ENCODE data around the gene PFN3. TPM values are rescaled to one million over a fixed set of nuclear protein-coding genes. Genes with fewer than 3 reads are reported as not detected.

PFN3 gene
- total RNA-seq, 1 donor from 2014 or later, result not detected

DNA sequence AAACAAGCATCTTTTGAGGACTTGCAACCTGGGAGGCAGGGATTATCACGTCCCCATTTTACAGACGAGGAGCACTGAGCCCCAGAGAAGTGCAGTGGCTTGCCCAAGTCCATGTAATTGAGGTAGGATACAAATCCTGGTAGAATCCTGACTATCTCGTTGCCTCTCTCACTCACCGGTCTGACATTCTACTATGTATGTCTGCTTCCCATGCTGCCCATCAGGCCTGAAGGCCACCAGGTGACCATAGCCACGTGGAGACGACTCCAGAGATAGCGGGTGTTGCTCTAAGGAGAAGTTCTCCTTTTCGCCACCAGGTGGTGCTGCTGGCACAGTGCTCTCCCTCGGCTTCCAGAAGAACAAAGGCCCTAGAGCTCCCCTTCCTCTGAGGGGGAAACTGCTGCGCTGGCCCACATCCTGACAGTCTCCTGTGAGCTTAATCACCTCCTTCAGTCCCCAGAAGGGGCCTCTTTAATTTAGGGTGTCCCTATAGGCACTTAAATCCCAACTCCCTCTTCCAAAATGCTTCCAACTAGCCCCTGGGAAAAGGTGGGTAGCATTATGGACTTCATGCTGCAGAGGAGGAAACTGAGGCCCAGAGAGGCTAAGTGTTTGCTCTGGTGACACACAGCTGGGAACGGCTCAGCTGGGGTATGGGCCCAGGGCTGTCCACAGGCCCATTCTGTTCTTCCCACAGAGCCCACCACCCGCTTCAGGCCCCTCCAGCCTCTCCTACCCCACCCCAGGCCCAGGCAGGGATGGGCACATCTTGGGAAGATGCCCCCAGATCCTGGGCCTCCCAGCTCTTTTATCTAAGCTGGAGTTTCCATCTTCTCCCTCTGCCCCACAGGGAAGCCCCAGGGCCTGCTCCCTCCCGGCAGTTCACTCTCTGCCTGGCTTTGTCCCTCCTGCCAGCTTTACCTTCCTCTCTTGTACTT lies 9.8 kb downstream of the PFN3 start:
- no peaks in the 10 kb centered on the region for H3K9me3 Mint-ChIP-seq (ENCODE audit: low read depth)
- DNase-seq (ENCODE audit: low spot score), result no peak
- TF ChIP-seq, protein P1, sequence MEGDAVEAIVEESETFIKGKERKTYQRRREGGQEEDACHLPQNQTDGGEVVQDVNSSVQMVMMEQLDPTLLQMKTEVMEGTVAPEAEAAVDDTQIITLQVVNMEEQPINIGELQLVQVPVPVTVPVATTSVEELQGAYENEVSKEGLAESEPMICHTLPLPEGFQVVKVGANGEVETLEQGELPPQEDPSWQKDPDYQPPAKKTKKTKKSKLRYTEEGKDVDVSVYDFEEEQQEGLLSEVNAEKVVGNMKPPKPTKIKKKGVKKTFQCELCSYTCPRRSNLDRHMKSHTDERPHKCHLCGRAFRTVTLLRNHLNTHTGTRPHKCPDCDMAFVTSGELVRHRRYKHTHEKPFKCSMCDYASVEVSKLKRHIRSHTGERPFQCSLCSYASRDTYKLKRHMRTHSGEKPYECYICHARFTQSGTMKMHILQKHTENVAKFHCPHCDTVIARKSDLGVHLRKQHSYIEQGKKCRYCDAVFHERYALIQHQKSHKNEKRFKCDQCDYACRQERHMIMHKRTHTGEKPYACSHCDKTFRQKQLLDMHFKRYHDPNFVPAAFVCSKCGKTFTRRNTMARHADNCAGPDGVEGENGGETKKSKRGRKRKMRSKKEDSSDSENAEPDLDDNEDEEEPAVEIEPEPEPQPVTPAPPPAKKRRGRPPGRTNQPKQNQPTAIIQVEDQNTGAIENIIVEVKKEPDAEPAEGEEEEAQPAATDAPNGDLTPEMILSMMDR (IDR thresholded peaks at IDR 0.05), result peak; percentile 99
- no peaks in the 10 kb centered on the region for H3K36me3 Mint-ChIP-seq (ENCODE audit: low read depth)
- H3K27ac Mint-ChIP-seq (ENCODE audit: unreplicated experiment), result peak overlapping the region; percentile 84
- peaks cover 19% of the 10 kb centered on the region for H3K4me1 Mint-ChIP-seq (ENCODE audit: low read depth)
- H3K4me3 Mint-ChIP-seq (ENCODE audit: unreplicated experiment), result no peak overlapping the region
- H3K27me3 Mint-ChIP-seq (ENCODE audit: low read depth), result no peaks in the 10 kb centered on the region

DNA sequence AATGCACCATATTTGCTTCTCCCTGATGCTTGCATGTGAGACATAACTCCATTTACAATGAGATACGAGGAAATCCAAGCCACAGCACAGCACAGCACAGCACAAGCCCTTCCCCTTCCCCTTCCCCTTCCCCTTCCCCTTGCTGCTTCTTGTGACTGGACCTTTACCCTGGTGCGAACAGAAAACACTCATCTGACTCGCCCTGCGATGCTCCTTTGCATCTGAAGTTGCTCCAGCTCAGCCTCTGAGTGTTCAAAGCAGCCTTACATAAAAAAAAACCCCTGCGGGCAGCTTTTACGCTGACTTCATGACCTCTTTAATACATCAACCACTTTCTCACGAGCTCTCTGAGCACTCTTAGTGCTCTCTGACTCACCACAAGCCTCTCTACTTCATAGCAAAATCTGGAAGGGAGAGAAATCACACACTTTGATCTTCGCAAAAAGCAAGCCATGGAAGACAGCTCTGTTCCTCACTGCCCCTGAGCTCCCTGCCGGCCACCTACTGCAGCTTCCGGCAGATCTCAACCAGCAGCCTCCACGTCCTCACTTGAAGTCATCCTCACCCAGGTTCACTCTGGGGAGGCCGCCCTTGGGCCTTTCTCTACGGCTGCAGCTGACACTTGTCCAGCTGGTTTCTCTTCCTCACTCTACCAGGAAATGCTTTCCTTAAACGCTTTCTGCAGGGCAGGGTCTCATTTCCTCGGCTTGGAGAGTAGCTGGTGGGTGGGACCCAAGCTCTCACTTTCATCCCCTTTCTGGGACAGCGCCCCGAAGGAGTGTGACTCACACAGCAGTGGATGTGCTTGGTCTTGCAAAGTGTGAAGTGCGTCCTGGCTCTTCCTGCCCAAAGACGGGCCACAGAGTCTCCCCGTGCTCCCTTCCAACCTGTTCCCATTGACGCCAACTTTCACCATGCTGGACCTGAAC lies 11.0 kb downstream of the PFN3 start:
- TF ChIP-seq, protein P1 (IDR thresholded peaks at IDR 0.05), result no peak
- H3K9me3 Mint-ChIP-seq (ENCODE audit: low read depth), result no peaks in the 10 kb centered on the region
- H3K36me3 Mint-ChIP-seq (ENCODE audit: low read depth), result no peaks in the 10 kb centered on the region
- peak overlapping the region; percentile 78 for H3K27ac Mint-ChIP-seq (ENCODE audit: unreplicated experiment)
- no peaks in the 10 kb centered on the region for H3K27me3 Mint-ChIP-seq (ENCODE audit: low read depth)
- no peak overlapping the region for H3K4me3 Mint-ChIP-seq (ENCODE audit: unreplicated experiment)
- peaks cover 19% of the 10 kb centered on the region for H3K4me1 Mint-ChIP-seq (ENCODE audit: low read depth)
- DNase-seq (ENCODE audit: low spot score), result no peak

DNA sequence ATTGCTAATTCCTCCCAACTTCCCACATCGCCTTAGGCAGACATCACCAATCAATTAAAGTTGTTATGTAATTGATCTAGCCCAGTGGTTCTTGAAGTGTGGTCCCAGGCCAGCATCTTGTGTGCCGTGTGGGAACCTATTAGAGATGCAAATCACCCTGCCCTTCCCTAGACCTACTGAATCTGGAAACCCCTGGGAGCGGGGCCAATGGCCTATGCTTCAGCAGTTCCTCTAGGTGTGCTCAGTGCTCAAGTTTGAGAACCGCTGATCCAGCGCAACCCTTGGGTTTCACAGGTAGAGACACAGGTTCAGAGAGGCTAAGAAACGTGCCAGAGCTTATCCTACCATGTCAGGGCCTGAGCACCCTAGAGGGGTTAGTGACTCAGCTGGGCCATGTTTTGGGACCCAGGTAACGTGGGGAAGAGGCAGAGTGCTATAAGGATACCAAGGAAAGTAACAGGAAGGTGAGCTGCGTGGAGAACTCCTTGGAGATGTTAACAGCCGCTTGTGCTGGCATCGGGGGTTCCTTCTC lies 11.9 kb downstream of the PFN3 start:
- no peak overlapping the region for H3K4me3 Mint-ChIP-seq (ENCODE audit: unreplicated experiment)
- no peaks in the 10 kb centered on the region for H3K36me3 Mint-ChIP-seq (ENCODE audit: low read depth)
- TF ChIP-seq, protein P1 (IDR thresholded peaks at IDR 0.05), result no peak
- H3K27ac Mint-ChIP-seq (ENCODE audit: unreplicated experiment), result no peak overlapping the region
- no peaks in the 10 kb centered on the region for H3K9me3 Mint-ChIP-seq (ENCODE audit: low read depth)
- peaks cover 19% of the 10 kb centered on the region for H3K4me1 Mint-ChIP-seq (ENCODE audit: low read depth)
- H3K27me3 Mint-ChIP-seq (ENCODE audit: low read depth), result peaks cover 4% of the 10 kb centered on the region
- DNase-seq (ENCODE audit: low spot score), result no peak

DNA sequence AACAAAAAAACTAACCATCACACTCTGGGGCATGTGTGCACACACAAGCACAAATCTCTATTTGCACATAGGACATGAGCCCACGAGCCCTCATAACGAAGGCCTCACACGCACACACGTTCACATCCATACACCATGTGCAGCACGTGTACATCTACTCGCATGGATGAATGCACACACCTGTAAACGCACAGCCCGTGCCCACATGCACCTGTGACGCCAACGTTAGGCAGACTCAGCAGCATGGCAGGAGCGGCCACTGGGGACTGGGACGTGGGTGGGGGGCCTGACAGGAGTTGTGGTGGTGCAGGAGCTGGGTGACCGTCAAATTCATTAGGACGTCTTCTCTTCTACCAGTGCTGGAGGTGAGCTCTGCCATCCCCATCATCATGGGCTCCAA lies 13.1 kb downstream of the PFN3 start:
- Mint-ChIP-seq H3K9me3 (ENCODE audit: low read depth) (no peaks in the 10 kb centered on the region), H3K4me3 (ENCODE audit: unreplicated experiment) (no peak overlapping the region), H3K36me3 (ENCODE audit: low read depth) (no peaks in the 10 kb centered on the region), H3K27me3 (ENCODE audit: low read depth) (peaks cover 7% of the 10 kb centered on the region), H3K4me1 (ENCODE audit: low read depth) (peaks cover 19% of the 10 kb centered on the region), H3K27ac (ENCODE audit: unreplicated experiment) (no peak overlapping the region)
- no peak for DNase-seq (ENCODE audit: low spot score)
- TF ChIP-seq, protein P1 (IDR thresholded peaks at IDR 0.05), result no peak

DNA sequence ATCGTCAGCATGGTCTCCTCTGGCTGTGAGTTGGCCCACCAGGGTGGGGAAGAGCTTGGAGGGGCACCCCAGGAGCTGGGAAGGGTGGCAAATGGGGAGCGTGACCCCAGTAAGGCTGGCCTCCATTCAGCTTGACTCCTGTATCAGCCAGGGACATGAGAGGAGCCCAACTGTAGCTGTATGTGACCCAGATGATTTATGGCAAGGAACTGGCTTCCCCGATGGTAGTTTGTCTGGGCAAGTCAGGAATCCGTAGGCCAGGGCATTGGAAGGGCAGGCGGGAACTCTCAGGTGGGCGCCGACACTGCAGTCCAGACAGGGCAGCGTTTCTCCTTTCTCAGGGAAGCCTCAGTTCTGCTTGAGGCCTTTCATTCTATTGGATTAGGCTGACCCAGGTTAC lies 13.9 kb downstream of the PFN3 start:
- H3K27me3 Mint-ChIP-seq (ENCODE audit: low read depth), result peaks cover 8% of the 10 kb centered on the region
- H3K27ac Mint-ChIP-seq (ENCODE audit: unreplicated experiment), result no peak overlapping the region

More for the DNA sequence above, 13.9 kb downstream of the PFN3 start:
- Mint-ChIP-seq H3K4me1 (ENCODE audit: low read depth) (peaks cover 19% of the 10 kb centered on the region), H3K4me3 (ENCODE audit: unreplicated experiment) (no peak overlapping the region), H3K9me3 (ENCODE audit: low read depth) (no peaks in the 10 kb centered on the region), H3K36me3 (ENCODE audit: low read depth) (no peaks in the 10 kb centered on the region)
- TF ChIP-seq, protein P1 (IDR thresholded peaks at IDR 0.05), result no peak
- DNase-seq (ENCODE audit: low spot score), result no peak

Measured in chondrocyte (in vitro differentiated cells).